Panc1 (cell line): ENCODE results near the gene RIPPLY2. TPM values are rescaled to one million over a fixed set of nuclear protein-coding genes. Genes with fewer than 3 reads are reported as not detected.

Source experiments
- total RNA-seq: library from RNA; stranded (reverse); gene quantifications from one replicate; pipeline ENCODE4 v1.2.1, GENCODE V29; 2021; ENCODE audit not compliant: unreplicated experiment

Gene RIPPLY2
- total RNA-seq, 1 experiment from 2014 or later, result 6.5 TPM

Other genes with a start within 250 kb of the RIPPLY2 start
- gene SNAP91, start 144.3 kb upstream of the RIPPLY2 start, total RNA-seq, result 0.95 TPM
- gene CYB5R4, start 6.3 kb downstream of the RIPPLY2 start, total RNA-seq, result 31.7 TPM
- 2.5 TPM for gene MRAP2, start 180.4 kb downstream of the RIPPLY2 start, total RNA-seq